ENCODE results near the gene TUT4. TPM values are rescaled to one million over a fixed set of nuclear protein-coding genes. Genes with fewer than 3 reads are reported as not detected.

Gene TUT4
- total and polyA plus RNA-seq, 2 donors from 2014 or later = 19.7 to 47.8 TPM

DNA sequence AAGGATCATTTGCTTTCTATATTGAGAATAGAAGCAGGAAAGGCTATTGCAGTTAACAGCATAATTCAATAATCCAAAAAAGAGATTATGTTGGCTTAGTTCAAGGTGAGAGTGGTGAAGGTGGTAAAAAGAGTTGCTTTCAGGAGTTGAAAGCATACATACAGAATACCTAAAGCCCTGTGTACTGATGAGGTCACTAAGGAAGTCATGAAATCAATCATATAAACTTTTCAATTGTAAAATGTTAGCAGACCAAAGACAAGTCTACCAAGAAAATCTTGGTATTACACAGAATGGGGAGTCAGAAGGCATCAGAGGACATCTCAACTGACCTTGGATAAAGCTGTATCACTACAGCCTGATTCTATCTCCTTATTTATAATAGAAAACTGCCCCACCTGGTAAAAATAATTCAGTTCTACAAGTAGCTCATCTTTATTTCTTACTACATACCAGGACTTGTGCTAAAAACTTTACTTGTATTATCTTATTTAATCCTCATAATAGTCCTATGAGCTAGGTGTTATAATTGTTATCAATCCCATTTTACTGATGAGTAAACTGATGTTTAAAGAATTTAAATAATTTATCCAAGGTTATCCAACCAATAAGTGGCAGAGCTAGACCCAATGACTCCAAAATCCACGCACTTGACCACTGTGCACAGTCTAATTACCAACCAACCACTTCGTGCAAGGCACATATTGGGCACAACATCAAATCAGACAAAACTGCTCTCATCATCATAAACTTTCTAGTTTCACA is 40.9 kb downstream of the TUT4 start:
- no peak for FAIRE-seq
- intact Hi-C loops (cut with DNase I) = no loop called here
- Histone ChIP-seq H3K36me3 (ENCODE audit: control insufficient read depth in 2 of 3, insufficient read depth in 3 of 3, low read length in 3 of 3) (peaks cover 0 to 13% (median 0%) of the 10 kb centered on the region in 3 donors), H3K4me3 (ENCODE audit: low read length in 3 of 3) (no peak overlapping the region), H3K4me1 (ENCODE audit: control insufficient read depth in 2 of 3, insufficient read depth in 2 of 3, low read depth in 1 of 3, low read length in 3 of 3) (no peaks in the 10 kb centered on the region), H3K27ac (ENCODE audit: low read depth in 2 of 2, low read length in 2 of 2) (no peak overlapping the region), H3K9ac (ENCODE audit: low read length in 3 of 3) (no peak overlapping the region), H3K27me3 (ENCODE audit: control insufficient read depth, insufficient read depth, low read length) (no peaks in the 10 kb centered on the region), H3K9me3 (ENCODE audit: control insufficient read depth in 2 of 3, insufficient read depth in 1 of 3, low read length in 3 of 3) (no peaks in the 10 kb centered on the region)
- DNase-seq = no peak
- TF ChIP-seq, protein P1, sequence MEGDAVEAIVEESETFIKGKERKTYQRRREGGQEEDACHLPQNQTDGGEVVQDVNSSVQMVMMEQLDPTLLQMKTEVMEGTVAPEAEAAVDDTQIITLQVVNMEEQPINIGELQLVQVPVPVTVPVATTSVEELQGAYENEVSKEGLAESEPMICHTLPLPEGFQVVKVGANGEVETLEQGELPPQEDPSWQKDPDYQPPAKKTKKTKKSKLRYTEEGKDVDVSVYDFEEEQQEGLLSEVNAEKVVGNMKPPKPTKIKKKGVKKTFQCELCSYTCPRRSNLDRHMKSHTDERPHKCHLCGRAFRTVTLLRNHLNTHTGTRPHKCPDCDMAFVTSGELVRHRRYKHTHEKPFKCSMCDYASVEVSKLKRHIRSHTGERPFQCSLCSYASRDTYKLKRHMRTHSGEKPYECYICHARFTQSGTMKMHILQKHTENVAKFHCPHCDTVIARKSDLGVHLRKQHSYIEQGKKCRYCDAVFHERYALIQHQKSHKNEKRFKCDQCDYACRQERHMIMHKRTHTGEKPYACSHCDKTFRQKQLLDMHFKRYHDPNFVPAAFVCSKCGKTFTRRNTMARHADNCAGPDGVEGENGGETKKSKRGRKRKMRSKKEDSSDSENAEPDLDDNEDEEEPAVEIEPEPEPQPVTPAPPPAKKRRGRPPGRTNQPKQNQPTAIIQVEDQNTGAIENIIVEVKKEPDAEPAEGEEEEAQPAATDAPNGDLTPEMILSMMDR (IDR thresholded peaks at IDR 0.05; ENCODE audit: borderline replicate concordance, extremely low read depth, insufficient read depth) = no peak

DNA sequence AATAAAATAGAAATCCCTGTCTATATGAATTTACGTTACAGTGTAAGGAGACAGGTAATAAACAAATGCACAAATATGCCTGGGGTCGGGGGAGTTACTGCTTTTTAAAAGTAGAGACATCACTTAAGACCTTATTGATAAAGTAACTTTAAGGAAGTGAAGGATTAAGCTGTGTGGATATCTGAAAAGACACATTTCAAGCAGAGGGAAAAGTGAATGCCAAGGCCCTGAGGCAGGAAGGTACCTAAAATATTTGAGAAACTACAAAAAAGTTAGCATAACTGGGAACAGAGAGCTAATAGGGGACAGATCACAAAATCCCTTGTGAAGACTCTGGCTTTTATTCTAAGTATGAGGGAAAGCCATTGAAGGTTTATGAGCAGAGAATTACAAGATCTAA is 41.5 kb downstream of the TUT4 start:
- Histone ChIP-seq H3K27ac (ENCODE audit: low read depth in 2 of 2, low read length in 2 of 2) (no peak overlapping the region), H3K27me3 (ENCODE audit: control insufficient read depth, insufficient read depth, low read length) (no peaks in the 10 kb centered on the region), H3K4me3 (ENCODE audit: low read length in 3 of 3) (no peak overlapping the region), H3K9ac (ENCODE audit: low read length in 3 of 3) (no peak overlapping the region), H3K4me1 (ENCODE audit: control insufficient read depth in 2 of 3, insufficient read depth in 2 of 3, low read depth in 1 of 3, low read length in 3 of 3) (no peaks in the 10 kb centered on the region), H3K9me3 (ENCODE audit: control insufficient read depth in 2 of 3, insufficient read depth in 1 of 3, low read length in 3 of 3) (no peaks in the 10 kb centered on the region), H3K36me3 (ENCODE audit: control insufficient read depth in 2 of 3, insufficient read depth in 3 of 3, low read length in 3 of 3) (peaks cover 0 to 13% (median 0%) of the 10 kb centered on the region in 3 donors)
- intact Hi-C loops (cut with DNase I) = no loop called here
- TF ChIP-seq, protein P1 (IDR thresholded peaks at IDR 0.05; ENCODE audit: borderline replicate concordance, extremely low read depth, insufficient read depth) = no peak
- DNase-seq = no peak
- no peak for FAIRE-seq

DNA sequence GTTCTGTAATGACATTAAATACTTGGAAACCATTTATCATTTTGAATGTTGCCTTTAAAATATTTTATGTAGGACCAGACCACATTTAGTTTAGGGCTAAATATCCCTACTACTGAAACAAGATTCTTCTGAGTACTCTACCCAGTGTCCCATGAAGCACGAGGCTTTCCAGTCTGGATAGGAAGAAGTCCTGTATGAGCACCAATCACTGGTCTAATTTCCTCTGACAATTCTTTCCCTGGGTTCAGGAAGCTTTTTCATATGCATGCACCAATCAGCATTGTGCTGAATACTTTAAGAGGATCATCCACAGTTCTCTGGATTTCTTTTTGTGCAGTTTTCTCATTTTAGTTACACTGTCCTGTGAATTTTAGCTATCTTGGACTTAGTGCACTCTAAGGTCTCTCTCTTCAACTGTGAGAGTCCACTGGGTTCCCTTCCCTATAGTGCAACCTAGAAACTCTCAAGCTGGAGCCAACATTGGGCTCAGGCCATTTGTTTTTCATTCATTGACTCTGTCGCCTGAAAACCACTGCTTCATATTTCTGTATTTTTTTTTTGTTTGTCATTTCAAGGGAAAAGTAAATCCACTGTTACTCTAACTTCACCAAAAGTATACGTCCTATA is 45.9 kb downstream of the TUT4 start:
- peak overlapping the region in 1 of 3 donors; percentile 35 for H3K9ac ChIP-seq (ENCODE audit: low read length in 3 of 3)
- no peaks in the 10 kb centered on the region for H3K9me3 ChIP-seq (ENCODE audit: control insufficient read depth in 2 of 3, insufficient read depth in 1 of 3, low read length in 3 of 3)
- DNase-seq = no peak
- H3K36me3 ChIP-seq (ENCODE audit: control insufficient read depth in 2 of 3, insufficient read depth in 3 of 3, low read length in 3 of 3) = peaks cover 0 to 2% (median 0%) of the 10 kb centered on the region in 3 donors
- no peak overlapping the region for H3K27ac ChIP-seq (ENCODE audit: low read depth in 2 of 2, low read length in 2 of 2)
- no peaks in the 10 kb centered on the region for H3K4me1 ChIP-seq (ENCODE audit: control insufficient read depth in 2 of 3, insufficient read depth in 2 of 3, low read depth in 1 of 3, low read length in 3 of 3)
- TF ChIP-seq, protein P1 (IDR thresholded peaks at IDR 0.05; ENCODE audit: borderline replicate concordance, extremely low read depth, insufficient read depth) = no peak
- no peaks in the 10 kb centered on the region for H3K27me3 ChIP-seq (ENCODE audit: control insufficient read depth, insufficient read depth, low read length)
- FAIRE-seq = no peak
- no peak overlapping the region for H3K4me3 ChIP-seq (ENCODE audit: low read length in 3 of 3)
- intact Hi-C loops (cut with DNase I) = no loop called here

Data from kidney (tissue), 14 donors.